Effector CD4-positive, alpha-beta T cell (primary cell): ENCODE measurements around the gene PRODH2.

Experiments used
- DNase-seq: peaks from one replicate; pipeline ENCODE4 v3.0.0-alpha.2; 2020

The PRODH2 gene

DNA sequence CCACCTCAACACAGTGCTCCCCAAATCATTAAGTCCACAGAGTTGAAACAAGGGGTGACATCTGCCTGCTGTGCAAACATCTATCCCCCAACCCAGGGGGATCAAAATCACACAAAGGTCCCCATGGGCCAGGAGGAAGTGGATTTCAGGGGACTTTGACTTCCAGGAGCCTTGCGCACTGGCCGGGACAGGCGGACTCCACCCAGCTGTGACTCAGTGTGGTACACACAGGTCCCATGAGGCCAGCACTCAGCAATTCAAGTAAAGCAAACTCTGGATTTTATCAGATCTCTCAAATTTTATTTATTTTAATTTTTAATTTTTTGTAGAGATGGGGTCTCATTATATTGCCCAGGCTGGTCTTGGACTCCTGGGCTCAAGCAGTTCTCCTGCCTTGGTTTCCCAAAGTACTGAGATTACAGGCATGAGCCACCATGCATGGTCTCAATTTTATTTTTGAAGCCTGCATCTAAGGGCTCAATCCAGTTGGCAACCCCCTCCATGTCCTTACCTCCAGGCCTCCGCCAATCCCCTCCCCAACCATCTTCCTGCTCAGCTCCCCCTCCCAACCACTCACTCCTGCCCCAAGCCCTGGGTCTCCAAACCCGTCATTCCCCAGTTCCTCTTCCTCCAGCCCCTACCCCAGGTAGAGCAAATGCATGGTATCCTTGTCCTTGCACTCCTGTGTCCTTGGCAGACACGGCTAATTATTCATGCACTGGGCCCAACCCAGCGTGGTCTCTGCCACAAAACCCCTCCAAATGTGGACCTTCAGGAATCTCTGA, 19.1 kb downstream of the PRODH2 start:
- DNase-seq, result no peak

DNA sequence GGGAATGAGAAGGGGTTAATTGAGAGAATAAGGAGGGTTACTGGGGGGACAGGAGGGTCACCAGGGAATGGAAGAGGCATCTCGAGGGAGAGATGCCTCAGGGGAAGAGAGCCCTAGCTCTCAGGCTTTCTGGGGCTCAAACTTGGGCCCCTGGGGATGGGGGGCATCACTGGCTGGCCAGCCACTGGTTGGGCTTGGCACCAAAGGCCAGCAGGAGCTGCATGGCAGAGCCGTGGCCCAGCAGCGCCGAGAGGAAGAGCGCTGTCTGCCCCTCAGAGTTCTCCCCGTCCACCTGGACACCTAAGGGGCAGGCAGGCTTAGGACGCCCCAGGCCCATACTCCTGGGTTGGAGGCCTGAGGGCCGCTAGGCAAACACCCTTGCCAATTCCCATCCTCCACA, 19.8 kb downstream of the PRODH2 start:
- no peak for DNase-seq

GRCh38 chr19:35792312-35792711, 20.3 kb downstream of the PRODH2 start:
- DNase-seq, result no peak

DNA sequence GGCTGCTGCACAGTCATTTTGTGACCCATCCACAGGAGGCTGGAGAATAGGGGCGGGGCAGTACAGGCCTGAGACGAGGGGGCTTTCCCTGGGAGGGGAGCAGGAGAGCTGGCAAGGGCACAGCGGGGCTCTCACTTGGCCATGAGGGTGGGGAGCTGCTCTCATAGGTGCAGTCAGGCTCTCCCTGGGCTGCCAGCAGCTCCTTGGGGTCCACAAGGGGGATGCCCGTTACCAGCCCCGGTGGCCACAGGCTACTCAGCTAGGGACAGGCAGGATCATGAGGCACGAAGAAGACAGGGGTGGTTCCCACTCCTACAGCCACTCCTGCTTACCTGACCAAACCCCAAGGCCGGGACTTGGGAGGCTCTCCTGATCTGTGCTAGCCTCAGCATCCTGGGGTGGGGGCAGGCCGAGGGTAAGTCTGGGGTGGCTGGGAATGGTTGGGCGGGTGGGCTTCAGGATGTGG, 20.8 kb downstream of the PRODH2 start:
- DNase-seq, result no peak

DNA sequence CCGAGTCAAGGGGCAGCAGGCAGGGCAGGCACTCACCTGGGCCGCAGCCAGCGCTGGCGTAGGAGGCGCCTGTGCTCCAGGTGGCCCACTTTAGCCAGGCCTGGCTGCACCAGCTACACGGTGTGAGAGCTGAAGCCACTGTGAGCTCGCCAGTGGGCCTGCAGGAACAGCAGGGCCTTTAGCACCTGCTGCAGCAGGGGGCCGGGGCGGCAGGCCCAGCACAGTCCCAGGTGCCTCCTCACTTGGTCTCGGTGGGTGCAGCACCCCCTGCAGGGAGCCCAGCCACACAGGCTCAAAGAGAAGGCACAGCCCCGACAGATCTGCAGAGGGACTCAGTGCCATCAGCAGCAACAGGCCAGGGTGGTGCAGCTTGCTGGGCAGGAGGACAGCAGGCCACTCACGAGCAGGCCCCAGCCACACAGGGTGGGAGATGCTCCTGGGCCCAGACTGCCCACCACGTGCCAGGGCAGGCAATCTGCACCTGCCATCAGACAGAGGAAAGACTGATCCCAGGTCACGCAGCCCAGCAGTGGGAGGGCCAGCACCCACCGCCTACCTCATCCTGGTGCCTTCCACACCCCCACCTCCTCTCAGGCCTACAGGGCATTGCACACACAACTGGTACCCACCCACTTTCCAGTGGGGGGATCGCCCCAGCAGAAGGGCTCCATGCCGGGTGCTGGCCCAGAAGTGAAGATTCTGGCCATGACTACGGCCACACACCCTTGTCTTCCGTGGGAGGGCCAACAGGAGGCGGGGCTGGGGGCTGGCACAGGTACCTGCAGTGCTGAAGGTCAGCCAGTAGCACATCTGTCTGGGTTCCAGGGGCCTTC, 21.4 kb downstream of the PRODH2 start:
- DNase-seq, result no peak

GRCh38 chr19:35789978-35790944, 22.4 kb downstream of the PRODH2 start:
- DNase-seq, result no peak

GRCh38 chr19:35789195-35789977, 23.3 kb downstream of the PRODH2 start:
- no peak for DNase-seq

- DNase-seq, result no peak
Observed at GRCh38 chr19:35788205-35788960, 24.3 kb downstream of the PRODH2 start.

GRCh38 chr19:35787227-35787799, 25.3 kb downstream of the PRODH2 start:
- no peak for DNase-seq

DNA sequence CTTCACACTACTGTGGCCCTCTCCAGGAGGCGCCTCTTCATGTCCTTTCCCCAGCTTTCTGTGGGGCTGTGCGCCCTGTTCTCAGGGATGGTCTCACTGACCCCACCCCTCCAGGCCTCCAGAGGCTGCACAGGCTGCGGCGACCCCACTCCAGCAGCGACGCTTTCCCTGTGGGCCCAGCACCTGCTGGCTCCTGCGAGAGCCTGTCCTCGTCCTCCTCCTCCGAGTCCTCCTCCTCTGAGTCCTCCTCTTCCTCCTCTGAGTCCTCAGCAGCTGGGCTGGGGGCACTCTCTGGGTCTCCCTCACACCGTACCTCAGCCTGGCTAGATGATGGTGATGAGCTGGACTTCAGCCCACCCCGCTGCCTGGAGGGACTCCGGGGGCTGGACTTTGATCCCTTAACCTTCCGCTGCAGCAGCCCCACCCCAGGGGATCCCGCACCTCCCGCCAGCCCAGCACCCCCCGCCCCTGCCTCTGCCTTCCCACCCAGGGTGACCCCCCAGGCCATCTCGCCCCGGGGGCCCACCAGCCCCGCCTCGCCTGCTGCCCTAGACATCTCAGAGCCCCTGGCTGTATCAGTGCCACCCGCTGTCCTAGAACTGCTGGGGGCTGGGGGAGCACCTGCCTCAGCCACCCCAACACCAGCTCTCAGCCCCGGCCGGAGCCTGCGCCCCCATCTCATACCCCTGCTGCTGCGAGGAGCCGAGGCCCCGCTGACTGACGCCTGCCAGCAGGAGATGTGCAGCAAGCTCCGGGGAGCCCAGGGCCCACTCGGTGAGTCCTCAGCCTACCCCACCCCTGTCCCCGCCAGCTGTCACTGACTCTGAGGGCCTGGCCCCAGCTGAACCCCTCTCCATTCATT, 26.1 kb downstream of the PRODH2 start:
- no peak for DNase-seq

- DNase-seq, result no peak
Observed at GRCh38 chr19:35785339-35785627, 27.4 kb downstream of the PRODH2 start.

DNA sequence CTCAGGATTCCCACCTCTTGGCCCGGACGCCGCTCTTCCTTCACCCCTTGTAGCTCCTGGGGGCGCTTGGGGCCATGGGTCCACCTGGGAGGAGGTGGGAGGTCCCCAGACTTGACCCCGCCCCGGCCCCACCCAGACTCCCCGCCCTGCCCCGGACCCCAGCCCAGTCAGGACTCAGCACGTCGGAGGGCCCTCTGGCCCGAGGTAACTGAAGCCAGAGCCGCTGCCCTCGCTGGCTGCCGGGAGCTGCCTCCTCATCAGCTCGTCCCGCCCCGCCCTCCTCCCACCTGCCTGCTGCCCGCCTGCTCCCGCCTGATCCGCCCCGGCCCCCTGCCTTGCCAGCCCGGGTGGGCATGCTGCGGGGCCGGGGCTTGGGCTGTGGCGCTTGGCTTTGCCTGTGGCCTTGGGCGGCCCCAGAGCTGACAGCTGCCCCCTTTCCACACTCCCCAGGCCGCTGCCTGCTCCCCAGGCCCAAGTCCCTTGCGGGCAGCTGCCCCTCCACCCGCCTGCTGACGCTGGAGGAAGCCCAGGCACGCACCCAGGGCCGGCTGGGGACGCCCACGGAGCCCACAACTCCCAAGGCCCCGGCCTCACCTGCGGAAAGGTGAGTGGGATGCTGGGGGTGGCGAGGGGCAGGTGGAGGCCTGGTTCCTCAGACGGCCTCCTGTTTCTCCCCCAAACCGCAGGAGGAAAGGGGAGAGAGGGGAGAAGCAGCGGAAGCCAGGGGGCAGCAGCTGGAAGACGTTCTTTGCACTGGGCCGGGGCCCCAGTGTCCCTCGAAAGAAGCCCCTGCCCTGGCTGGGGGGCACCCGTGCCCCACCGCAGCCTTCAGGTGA, 27.9 kb downstream of the PRODH2 start:
- DNase-seq, result no peak

- DNase-seq, result no peak
Observed at GRCh38 chr19:35783469-35784434, 28.9 kb downstream of the PRODH2 start.

GRCh38 chr19:35782589-35782988, 30.1 kb downstream of the PRODH2 start:
- DNase-seq, result no peak

- no peak for DNase-seq
Observed at GRCh38 chr19:35781650-35782049, 31.0 kb downstream of the PRODH2 start.

DNA sequence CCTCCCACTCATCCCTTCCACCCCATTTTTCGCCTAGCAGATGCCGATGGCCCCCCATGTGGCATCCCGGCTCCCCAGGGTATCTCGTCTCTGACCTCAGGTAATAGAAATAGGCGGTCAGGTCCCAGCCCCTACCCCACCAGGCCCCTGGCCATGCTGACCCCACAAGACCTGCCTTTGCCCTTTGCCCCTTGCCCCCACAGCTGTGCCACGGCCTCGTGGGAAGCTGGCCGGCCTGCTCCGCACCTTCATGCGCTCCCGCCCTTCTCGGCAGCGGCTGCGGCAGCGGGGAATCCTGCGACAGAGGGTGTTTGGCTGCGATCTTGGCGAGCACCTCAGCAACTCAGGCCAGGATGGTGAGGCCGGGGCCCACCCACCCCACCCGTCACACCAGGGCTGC, 31.9 kb downstream of the PRODH2 start:
- DNase-seq, result no peak

DNA sequence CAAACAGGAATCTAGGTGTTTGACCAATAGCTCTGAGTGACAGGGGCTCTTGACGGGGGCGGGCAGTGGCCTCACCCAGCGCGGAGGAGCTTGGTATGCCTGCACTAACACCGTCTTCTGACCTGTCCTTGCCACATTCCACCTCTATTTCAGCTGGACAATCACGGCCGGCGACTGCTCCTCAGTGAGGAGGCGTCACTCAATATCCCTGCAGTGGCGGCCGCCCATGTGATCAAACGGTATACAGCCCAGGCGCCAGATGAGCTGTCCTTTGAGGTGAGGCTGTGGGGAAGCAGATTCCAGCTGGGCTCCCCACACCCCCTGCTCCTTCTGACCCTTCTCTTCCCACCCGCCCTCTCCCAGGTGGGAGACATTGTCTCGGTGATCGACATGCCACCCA, 32.6 kb downstream of the PRODH2 start:
- no peak for DNase-seq

GRCh38 chr19:35779033-35779432, 33.6 kb downstream of the PRODH2 start:
- DNase-seq, result no peak
